Activated naive CD8-positive, alpha-beta T cell treated with anti-CD3 and anti-CD28 coated beads, Interleukin-2, amount 50 U/mL, for 16 hours (primary cell): ENCODE data around the gene AK4.
"Not testable (repeated sequence)": the region's sequence is repeated elsewhere in the genome, so short reads cannot be mapped to it uniquely, and the experiment has no call there.

Experiments used
- DNase-seq: peaks from one replicate; pipeline ENCODE4 v3.0.0-alpha.2; 2020; ENCODE audit warnings: low read depth, low spot score

AK4 gene

GRCh38 chr1:65213271-65214023 is 65.4 kb downstream of the AK4 start:
- no peak for DNase-seq

- no peak for DNase-seq
These were observed 66.5 kb downstream of the AK4 start for GRCh38 chr1:65214340-65215027.

- DNase-seq, result no peak
These were observed 69.0 kb downstream of the AK4 start for GRCh38 chr1:65216989-65217388.

DNA sequence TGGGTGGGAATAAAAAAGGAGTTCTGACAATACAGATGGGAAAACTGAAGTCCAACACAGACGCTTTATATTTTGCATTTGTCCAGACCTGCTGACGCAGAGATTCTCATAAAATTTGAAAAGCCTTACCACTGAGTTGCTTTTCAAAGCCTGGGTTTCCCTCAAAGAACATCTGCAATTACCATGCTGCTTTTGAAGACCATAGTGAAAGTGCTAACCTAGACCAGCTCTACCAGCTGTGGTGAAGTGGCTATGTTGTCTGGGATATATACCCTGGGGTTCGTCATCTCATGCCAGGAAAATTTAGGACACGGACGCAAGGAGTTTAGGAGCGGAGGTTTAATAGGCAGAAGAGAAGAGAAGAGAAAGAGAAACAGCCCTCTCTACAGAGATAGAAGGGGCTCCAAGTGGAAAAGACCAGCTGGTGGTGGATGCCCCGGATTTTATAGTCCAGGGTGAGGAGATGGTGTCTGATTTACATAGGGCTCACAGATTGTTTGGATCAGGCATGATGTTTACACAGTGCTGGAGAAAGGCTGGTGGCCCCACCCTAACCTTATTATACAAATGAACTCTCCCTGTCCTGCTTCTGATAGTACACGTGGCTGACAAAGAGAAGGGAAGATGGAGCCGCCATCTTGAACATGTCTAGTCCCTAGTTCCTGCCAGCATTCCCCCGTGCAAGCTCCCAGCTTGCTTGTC is 73.8 kb downstream of the AK4 start:
- no peak for DNase-seq

DNA sequence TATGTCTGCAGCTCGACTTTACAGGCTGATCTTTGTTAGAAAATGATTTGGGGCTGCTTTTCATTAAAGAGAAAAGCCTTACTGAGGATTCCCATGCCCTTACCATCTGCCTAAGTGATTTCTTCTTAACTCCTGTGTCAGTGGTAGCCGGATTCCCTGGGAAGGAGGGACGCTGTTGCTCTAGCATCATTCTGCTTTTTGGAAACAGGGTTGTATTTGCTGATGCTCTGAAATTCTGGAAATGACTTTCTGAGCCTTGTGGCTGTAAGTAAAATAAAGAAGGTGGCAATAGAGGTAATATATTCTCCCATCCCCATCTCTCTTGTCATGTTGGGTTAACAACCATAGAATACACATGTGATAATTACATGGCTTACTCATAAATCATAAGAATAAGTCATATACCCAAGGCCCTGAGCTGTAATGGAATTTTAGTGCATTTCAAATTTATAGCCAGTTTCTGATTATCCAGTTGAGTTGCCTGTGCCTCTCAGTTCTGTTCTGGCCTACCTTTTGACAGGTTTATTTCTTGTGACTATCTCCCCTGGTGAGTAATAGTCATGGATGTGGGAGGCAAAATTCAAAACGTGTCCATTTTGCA is 74.4 kb downstream of the AK4 start:
- DNase-seq, result no peak

DNA sequence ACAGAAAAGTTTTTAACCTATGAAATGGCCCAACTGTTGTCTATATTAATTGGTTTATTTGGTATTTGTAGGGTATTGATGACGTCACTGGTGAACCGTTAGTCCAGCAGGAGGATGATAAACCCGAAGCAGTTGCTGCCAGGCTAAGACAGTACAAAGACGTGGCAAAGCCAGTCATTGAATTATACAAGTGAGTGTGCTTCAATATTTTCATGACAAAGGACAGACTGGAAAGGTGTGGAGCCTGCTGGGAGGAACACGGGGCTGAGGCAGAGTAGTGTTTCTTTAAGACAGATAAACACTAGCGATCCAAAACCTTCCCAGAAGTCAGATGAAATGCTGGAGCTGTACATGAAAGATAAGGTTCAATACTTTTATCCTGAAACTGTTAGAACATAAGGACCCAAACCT is 76.7 kb downstream of the AK4 start:
- DNase-seq, result no peak

DNA sequence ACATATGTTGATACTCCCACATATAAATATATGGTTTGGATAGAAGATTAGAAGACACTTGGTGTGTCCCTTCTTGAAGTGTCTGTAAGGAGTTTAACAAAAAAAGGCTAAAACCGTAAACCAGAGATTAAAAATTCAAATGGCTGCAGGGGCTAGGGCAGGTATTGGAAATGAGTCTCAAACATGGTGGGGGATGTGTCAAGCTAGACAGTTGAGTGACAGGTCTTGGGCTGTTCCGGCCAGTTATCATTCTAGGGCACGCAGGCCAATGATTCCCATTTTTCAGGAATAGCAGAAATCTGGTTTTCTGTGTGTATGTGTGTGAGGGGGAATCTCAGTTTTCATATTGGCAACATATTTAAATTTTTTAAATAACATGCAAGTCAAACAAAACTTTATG is 77.2 kb downstream of the AK4 start:
- no peak for DNase-seq

DNA sequence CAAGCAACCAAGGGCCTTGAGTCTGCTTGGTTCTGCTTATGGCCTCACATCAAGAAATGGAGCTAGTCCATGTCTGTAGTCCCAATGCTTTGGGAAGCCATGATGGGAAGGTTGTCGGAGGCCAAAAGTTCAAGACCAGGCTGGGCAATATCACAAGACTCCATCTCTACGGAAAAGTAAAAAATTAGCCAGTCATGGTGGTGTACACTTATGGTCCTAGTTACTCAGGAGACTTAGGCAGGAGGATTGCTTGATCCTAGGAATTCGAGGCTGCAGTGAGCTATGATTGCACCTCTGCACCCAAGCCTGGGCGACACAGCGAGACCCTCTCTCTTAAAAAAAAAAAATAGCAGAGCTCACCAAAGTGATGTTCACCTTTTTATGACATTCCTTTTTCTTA is 81.2 kb downstream of the AK4 start:
- no peak for DNase-seq

DNA sequence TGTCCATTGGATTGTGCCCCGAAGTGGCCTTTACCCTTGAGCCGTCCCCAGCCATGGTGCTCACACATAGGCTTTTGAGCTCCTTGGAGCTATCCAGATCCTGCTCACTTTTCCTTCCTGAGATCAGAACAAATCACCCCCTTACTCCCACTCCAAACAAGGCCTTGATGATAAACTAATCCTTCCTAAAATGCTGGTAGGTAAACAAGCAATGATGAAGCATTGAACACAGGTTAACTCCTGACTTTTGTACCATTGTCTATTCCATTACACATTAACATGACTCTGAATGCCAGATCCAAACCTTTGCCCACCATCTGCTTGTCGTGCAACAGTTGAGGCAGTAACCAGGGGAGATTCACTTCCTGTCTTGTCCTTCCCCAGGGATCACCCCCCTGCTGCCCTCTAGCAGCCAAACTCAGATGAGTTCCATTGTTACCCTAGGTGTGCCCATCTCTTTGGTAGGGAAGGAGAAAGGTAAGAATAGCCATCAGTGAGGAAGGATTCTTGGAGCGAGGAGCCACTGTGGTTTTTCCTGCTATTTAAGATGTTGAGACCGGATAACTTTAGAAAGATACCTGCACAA is 81.8 kb downstream of the AK4 start:
- DNase-seq, result no peak

DNA sequence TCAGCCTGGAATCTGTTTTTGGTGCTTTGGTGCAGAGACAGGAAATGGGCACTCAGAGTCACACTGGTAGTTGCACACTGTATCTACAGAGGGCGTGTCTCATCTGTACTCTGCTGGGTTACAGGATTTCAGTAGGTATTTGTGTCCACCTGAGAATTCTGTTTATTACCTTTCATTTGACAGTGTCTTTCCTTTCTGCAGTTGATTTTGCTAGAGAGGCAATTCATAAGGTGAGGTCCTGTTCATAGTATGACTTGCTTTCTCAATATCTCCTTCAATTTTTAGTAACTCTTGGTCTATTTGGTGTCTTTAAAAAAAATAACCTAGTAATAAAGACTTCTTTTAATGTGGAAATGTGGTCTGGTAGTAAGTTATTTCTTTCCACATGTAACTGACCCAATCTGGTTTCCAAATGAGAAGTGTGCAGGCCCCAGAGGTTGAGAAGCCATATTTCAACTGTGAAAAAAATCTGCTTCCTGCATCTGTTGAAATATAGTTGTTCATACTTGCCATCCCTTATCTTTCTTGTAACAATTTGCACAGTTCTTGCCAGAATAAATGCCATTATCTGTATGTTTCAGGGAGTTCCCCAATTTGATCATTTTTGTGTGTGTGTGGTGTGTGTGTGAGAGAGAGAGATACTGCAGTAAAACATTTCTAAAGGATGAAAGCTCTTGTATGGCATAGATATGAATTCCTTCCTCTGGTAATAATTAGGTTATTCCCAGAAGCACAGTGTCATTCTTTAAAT is 82.9 kb downstream of the AK4 start:
- DNase-seq, result no peak

DNA sequence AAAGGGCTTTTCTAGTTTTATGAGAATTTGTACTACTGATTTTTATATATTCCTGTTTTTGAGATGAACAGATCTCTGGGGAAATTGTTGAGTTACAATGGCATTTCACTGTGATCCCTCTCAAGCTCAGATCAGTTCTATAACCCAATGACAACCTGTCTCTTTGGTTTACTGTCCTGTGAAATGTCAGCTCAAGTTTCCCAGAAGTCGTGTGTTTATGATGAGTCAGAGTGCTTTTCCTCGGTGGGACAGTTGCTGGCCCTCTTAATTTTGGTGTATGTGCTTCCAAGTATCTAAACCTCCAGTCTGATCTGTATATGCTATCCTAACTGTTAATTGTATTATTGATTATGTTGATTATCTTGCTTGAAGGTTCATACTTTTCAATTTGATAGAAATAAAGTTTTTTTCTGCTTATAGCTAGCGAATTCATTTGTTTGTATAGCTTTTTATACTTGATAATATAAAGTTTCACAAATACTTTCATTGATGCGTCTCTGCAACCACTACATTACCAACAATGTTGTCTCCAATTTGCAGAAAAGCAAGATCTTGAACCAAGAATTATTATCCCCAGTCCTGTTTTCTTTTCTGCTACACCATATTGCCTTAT is 83.8 kb downstream of the AK4 start:
- DNase-seq, result no peak

DNA sequence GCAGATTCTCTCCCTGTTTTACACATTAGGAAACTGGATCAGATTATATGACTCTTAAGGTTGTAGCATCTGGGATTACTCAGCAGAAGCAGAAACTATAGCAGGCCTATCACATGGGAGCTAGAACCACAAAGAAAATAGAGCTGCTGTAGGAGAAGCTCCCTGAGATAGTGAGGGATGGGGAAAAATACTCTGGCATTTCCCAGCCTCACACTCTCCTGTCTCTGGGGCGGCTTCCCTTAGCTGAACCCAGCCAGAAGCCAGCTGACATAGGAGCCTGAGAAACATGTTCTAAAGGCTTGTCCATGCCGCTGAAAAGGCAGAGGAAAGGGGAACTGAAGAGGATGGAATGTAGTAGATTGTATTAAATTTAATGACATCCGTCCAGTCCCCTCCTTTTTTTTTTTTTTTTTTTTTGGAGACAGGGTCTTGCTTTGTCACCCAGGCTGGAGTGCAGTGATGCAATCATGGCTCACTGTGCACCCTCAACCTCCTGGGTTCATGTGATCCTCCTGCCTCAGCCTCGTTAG is 84.5 kb downstream of the AK4 start:
- no peak for DNase-seq

GRCh38 chr1:65233782-65234181 is 85.8 kb downstream of the AK4 start:
- no peak for DNase-seq

GRCh38 chr1:65235867-65236805 is 88.1 kb downstream of the AK4 start:
- DNase-seq, result no peak

- not testable (repeated sequence) for DNase-seq
These were observed 89.1 kb downstream of the AK4 start for GRCh38 chr1:65237088-65237487.

DNA sequence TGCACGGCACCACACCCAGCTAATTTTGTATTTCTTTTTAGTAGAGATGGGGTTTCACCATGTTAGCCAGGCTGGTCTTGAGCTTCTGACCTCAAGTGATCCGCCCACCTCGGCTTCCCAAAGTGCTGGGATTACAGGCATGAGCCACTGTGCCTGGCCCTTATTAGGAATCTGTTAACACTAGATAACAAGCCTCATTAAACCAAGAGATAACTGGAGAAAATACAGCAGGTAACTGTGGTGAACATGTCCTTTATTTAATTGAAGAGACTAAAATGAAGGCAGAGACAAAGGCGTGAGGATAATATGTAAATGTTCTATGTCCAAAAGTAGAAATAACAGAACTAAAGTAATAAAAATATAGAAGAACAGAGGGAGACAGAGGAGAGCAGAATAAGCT is 89.5 kb downstream of the AK4 start:
- DNase-seq, result no peak

GRCh38 chr1:65238010-65238409 is 90.0 kb downstream of the AK4 start:
- no peak for DNase-seq

DNA sequence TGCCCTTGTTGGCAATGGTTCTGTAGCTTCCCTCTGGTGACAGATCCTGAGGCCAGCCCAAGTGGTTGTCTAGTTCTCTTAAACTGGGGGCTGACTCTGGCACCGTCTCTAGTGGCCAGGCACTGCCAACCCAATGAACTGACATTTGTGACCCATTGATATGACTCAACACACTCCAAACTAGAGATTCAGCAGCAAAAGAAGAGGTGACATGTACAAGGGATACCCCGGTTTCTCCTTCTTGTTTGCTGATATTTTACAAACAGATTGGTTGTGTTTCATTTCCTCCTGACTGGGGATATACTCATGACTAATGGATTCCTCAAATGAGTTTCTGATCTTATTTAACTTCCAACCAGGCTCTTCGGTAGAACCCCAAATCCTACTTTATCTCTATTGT is 95.5 kb downstream of the AK4 start:
- DNase-seq, result no peak

DNA sequence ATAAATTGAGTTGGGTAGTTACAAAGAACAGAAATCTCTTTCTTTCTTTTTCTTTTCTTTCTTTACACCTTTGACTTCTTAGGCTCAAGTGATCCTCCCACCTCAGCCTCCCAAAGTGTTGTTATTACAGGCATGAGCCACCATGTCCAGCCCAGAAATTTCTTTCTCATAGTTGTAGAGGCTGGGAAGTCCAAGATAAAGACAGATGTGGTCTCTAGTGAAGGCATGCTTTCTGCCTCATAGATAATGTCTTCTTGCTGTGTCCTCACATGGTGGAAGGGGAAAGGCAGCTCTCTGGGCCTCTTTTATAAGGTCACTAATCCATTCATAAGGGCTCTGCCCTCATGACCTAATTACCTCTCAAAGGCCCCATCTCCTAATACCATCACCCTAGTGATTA is 97.3 kb downstream of the AK4 start:
- no peak for DNase-seq
